ENCODE data around the gene ASB6. TPM values are rescaled to one million over a fixed set of nuclear protein-coding genes. Genes with fewer than 3 reads are reported as not detected.
A peak's percentile ranks its signal among the peaks of the same experiment; 100 is the strongest.

The ASB6 gene
- total and polyA plus RNA-seq, 2 of the 13 experiments (the other 11 are each of a cell fraction or from before 2014, with no cell fraction given), result 8.2 to 8.4 TPM

DNA sequence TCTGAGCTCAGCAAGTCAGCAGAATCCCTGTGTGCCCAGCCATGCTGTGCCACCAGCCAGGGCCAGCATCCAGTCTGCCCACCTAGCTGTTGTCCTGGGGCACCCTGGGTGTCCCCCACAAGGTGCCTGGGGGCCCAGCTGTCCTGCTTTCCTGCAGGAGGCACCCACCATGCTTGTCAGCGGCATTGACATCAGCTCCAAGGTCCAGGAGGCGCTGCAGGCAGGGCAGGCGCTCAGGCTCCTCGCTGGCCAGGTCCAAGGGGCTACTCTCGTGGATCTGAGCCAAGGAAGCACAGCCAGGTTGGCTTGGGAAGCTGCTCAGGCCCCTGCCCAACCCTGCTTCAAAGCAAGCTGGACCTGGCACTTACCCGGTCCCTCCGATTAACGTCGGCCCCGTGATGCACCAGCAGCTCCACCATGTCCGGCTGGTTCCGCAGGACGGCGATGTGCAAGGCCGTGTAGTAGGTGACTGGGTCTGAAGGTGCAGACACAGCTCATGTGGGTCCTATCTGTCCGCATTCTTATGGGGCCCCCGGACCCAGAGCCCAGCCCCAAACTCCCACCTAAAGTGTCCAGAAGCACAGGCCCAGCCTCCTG is 2.8 kb downstream of the ASB6 start:
- FAIRE-seq (no peak), DNase-seq (ENCODE audit: low spot score) (no peak), ATAC-seq (no peak)
- POLR2A ChIA-PET, result interaction anchor here (1.3 to 1.5 kb wide), 2 partner anchors 12 kb away, joined by 3 to 4 read pairs; no protein-coding TSS in a partner anchor
- WGBS (ENCODE audit: low lambda C conversion rate), result no CpG with 5 or more reads among the region's 17 CpGs
- H3K4me1 ChIP-seq (ENCODE audit: insufficient read depth, low read length), result peaks cover 22% of the 10 kb centered on the region
- no peak overlapping the region for H3K4me2 ChIP-seq (ENCODE audit: low read depth, low read length)
- H3K9me3 ChIP-seq (ENCODE audit: low read length), result no peaks in the 10 kb centered on the region
- intact Hi-C loops (cut with micrococcal nuclease; ENCODE audit: unreplicated experiment) (no loop called here), in situ Hi-C loops (cut with HindIII; ENCODE audit: extremely low pct_ligation_motif_present, low pct_unique_long_range_greater_than_20kb) (no loop called here)
- no peak overlapping the region for H3K27ac ChIP-seq (ENCODE audit: extremely low read length, insufficient read depth, low read length)
- no TSS peak for BruUV-seq (replicated peaks)
- H3K9ac ChIP-seq (ENCODE audit: insufficient read depth, low read depth, low read length), result no peak overlapping the region
- no peaks in the 10 kb centered on the region; a peak in 1 of 5 replicates for H3K27me3 ChIP-seq (ENCODE audit: control insufficient read depth in 1 of 2, insufficient read depth in 2 of 2, low read length in 2 of 2)
- no peak overlapping the region for H3K4me3 ChIP-seq (replicated peaks in 1 of 3; ENCODE audit: insufficient read depth in 1 of 3, low read depth in 2 of 3, low read length in 3 of 3)
- H4K20me1 ChIP-seq (ENCODE audit: insufficient read depth, low read length), result peaks cover 10% of the 10 kb centered on the region; the same call in 1 of the 2 replicates
- H3K79me2 ChIP-seq (ENCODE audit: insufficient read depth, low read length), result peaks cover 23% of the 10 kb centered on the region
- H3K36me3 ChIP-seq (replicated peaks in 1 of 2; ENCODE audit: control insufficient read depth in 1 of 2, insufficient read depth in 2 of 2, low read length in 2 of 2), result peaks cover 26 to 48% of the 10 kb centered on the region in 2 experiments; a peak in 4 of 5 replicates
- no peak overlapping the region for H2AFZ ChIP-seq (ENCODE audit: low read length)
- TF ChIP-seq KDM2A (CRISPR knock-in tag; IDR thresholded peaks at IDR 0.05; ENCODE audit: borderline replicate concordance, low read depth), result peak; percentile 48
- no peak for TF ChIP-seq TFE3 (CRISPR knock-in tag; IDR thresholded peaks at IDR 0.05)
- no peak for TF ChIP-seq HNRNPUL1 (IDR thresholded peaks at IDR 0.05; ENCODE audit: low read depth, low read length)
- TF ChIP-seq MIER2 (CRISPR knock-in tag; IDR thresholded peaks at IDR 0.05), result no peak
- TF ChIP-seq CAMTA2 (CRISPR knock-in tag; IDR thresholded peaks at IDR 0.05; ENCODE audit: borderline replicate concordance), result no peak
- TF ChIP-seq ZNF121 (CRISPR knock-in tag; IDR thresholded peaks at IDR 0.05), result no peak
- 0 out of 2 replicates have a peak, but pooled peaks have one; percentile 23 for TF ChIP-seq ZC3H13 (CRISPR knock-in tag; IDR thresholded peaks at IDR 0.05)
- TF ChIP-seq ZNF577 (CRISPR knock-in tag; IDR thresholded peaks at IDR 0.05; ENCODE audit: borderline replicate concordance, low read depth), result no peak
- 0 out of 2 replicates have a peak, but pooled peaks have one; percentile 8 for TF ChIP-seq ZNF768 (CRISPR knock-in tag; IDR thresholded peaks at IDR 0.05)
- TF ChIP-seq ZNF383 (CRISPR knock-in tag; IDR thresholded peaks at IDR 0.05; ENCODE audit: borderline replicate concordance), result no peak
- no peak for TF ChIP-seq SMARCC2 (IDR thresholded peaks at IDR 0.05)
- TF ChIP-seq HDAC6 (IDR thresholded peaks at IDR 0.05; ENCODE audit: low read depth, low read length), result no peak
- TF ChIP-seq ZFAT (CRISPR knock-in tag; conservative IDR thresholded peaks at IDR 0.05), result no peak
- no peak for TF ChIP-seq ZNF816 (CRISPR knock-in tag; IDR thresholded peaks at IDR 0.05; ENCODE audit: borderline replicate concordance)
- peak; percentile 93 for TF ChIP-seq AGO2 (optimal IDR thresholded peaks at IDR 0.05; ENCODE audit: low read depth, low read length)
- peak; percentile 47; the same call in 1 of the 2 replicates for TF ChIP-seq RBFOX2 (IDR thresholded peaks at IDR 0.05; ENCODE audit: low read depth, low read length)
- TF ChIP-seq, protein P1, sequence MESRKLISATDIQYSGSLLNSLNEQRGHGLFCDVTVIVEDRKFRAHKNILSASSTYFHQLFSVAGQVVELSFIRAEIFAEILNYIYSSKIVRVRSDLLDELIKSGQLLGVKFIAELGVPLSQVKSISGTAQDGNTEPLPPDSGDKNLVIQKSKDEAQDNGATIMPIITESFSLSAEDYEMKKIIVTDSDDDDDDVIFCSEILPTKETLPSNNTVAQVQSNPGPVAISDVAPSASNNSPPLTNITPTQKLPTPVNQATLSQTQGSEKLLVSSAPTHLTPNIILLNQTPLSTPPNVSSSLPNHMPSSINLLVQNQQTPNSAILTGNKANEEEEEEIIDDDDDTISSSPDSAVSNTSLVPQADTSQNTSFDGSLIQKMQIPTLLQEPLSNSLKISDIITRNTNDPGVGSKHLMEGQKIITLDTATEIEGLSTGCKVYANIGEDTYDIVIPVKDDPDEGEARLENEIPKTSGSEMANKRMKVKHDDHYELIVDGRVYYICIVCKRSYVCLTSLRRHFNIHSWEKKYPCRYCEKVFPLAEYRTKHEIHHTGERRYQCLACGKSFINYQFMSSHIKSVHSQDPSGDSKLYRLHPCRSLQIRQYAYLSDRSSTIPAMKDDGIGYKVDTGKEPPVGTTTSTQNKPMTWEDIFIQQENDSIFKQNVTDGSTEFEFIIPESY (CRISPR knock-in tag; IDR thresholded peaks at IDR 0.05), result peak; percentile 28; the same call in 1 of the 2 replicates
- TF ChIP-seq POLR2A (IDR thresholded peaks at IDR 0.05; ENCODE audit: insufficient read depth in 1 of 2, low read depth in 2 of 2, low read length in 2 of 2), result 0 out of 4 replicates have a peak, but pooled peaks of 1 of the 2 experiments have one; percentile 30
- TF ChIP-seq ZNF800 (CRISPR knock-in tag; IDR thresholded peaks at IDR 0.05), result no peak
- CTCF ChIA-PET (ENCODE audit: low intra/inter-chr PET ratio, low total read pairs), result no interaction called here
